ENCODE data around the gene ZNF470.

ZNF470 gene

GRCh38 chr19:56567274-56568120, at the start of gene ZNF470:
Gene ZNF470, plus strand, starts transcription at chr19:56567468. Its CDS starts 2,844 bp downstream, at chr19:56570312.
- DNase-seq (peak; percentile 84 to 88), ATAC-seq (peak; percentile 98)
- peaks cover 13% of the 10 kb centered on the region for H3K4me1 Mint-ChIP-seq
- no peaks in the 10 kb centered on the region for H3K27me3 Mint-ChIP-seq
- H3K27ac Mint-ChIP-seq = peak within 1 kb of the TSS; percentile 88 to 91
- peaks cover 38 to 69% of the 10 kb centered on the region in 2 donors for H3K9me3 Mint-ChIP-seq
- peak within 1 kb of the TSS; percentile 91 to 100 for H3K4me3 Mint-ChIP-seq

DNA sequence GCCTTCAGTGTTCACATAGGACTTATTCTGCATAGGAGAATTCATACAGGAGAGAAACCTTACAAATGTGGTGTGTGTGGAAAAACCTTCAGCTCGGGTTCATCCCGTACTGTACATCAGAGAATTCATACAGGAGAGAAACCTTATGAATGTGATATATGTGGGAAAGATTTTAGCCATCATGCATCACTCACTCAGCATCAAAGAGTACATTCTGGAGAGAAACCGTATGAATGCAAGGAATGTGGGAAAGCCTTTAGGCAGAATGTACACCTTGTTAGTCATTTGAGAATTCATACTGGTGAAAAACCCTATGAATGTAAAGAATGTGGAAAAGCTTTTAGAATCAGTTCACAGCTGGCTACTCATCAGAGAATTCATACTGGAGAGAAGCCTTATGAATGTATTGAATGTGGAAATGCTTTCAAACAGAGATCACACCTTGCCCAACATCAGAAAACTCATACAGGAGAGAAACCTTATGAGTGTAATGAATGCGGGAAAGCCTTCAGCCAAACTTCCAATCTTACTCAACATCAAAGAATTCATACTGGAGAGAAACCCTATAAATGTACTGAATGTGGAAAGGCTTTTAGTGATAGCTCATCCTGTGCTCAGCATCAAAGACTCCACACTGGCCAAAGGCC, 41.9 kb upstream of the ZNF470 start:
- peaks cover 47 to 60% of the 10 kb centered on the region in 2 donors for H3K9me3 Mint-ChIP-seq
- H3K27ac Mint-ChIP-seq = no peak overlapping the region
- ATAC-seq = no peak

DNA sequence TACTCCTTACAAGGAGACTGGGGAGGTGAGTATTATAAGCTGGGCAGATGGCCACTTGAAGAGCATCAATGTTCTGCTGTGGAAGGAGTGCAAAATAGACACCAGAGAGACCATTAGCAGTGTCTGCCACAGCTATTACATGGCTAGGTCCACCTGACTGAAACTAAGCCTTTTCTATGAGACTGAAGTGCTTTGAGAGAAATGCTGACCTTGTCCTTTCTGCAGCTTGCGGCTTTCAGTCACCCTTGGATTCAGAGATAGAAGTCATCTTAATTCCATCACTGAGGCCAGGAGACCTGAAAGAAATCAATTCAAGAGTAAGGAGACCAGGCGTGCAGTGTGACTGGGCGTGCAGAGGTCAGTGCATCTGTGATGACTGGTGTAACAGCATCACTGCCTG, 29.8 kb upstream of the ZNF470 start:
- DNase-seq = no peak
- Mint-ChIP-seq H3K27me3 (no peaks in the 10 kb centered on the region), H3K9me3 (peaks cover 50 to 73% of the 10 kb centered on the region in 2 donors), H3K27ac (peak overlapping the region in 1 of 2 donors; percentile 42), H3K4me1 (peaks cover 21% of the 10 kb centered on the region), H3K4me3 (peak overlapping the region; percentile 82 to 94)
- ATAC-seq = no peak

More for the DNA sequence above, 41.9 kb upstream of the ZNF470 start:
- no peaks in the 10 kb centered on the region for H3K4me1 Mint-ChIP-seq
- no peak overlapping the region for H3K4me3 Mint-ChIP-seq
- H3K27me3 Mint-ChIP-seq = no peaks in the 10 kb centered on the region
- DNase-seq = no peak

DNA sequence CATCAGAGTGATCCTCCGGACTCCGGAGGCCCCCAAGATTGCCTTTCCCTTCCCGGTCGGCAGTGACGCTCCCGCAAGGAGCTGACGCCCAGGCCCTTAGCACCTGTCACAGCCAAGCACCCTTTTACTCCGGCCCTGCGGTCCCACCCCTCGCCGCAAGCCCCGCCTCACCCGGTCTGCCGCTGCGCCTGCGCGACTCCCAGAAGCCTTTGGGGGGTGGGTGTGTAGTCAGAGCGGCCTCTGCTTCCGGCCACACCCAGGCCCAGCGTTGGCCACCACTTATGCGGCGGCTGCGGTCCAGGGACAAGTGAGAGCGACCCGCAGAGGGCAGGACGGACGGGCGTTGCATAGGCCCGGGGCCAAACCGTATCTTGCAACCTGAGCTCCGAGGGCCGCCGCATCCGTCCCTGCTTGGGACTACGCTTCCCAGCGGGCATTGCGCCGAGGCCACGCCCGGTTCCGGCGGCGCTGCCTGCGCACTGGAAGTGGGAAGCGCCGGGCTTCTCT, 29.0 kb upstream of the ZNF470 start:
- Mint-ChIP-seq H3K9me3 (peaks cover 46 to 70% of the 10 kb centered on the region in 2 donors), H3K27me3 (no peaks in the 10 kb centered on the region), H3K4me3 (peak overlapping the region; percentile 82 to 94), H3K4me1 (peaks cover 21% of the 10 kb centered on the region), H3K27ac (peak overlapping the region; percentile 89 to 96)
- peak; percentile 92 to 94 for DNase-seq
- ATAC-seq = peak; percentile 95

GRCh38 chr19:56538761-56539263, 28.5 kb upstream of the ZNF470 start, which contains the start of gene ZFP28:
Gene ZFP28, plus strand, starts transcription at chr19:56538948. Its CDS starts 71 bp downstream, at chr19:56539019.
- Mint-ChIP-seq H3K4me1 (peaks cover 21% of the 10 kb centered on the region), H3K9me3 (peaks cover 43 to 65% of the 10 kb centered on the region in 2 donors), H3K27ac (peak within 1 kb of the TSS; percentile 89 to 96), H3K27me3 (no peaks in the 10 kb centered on the region), H3K4me3 (peak within 1 kb of the TSS; percentile 91 to 94)
- DNase-seq (no peak), ATAC-seq (peak; percentile 80)

DNA sequence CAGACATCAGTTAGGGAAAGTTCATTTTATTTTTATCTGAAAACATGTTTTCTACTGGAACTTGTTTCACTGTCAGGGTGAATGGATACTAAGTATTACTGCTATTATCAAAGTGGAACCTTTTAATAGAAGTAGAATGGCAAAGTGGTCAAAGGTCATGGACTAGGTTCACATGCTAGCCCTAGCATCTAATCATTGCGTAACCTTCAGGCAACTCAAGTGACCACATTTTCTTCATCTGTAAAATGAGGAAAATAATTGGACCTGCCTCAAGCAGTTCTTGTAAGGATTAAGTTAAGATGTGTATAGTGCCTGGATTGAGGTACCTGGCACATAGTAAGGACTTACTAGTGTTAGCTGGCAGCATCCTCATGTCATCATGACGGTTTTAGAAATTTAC, 23.5 kb upstream of the ZNF470 start:
- ATAC-seq (no peak), DNase-seq (no peak)
- peaks cover 48 to 49% of the 10 kb centered on the region in 2 donors for H3K9me3 Mint-ChIP-seq
- H3K4me3 Mint-ChIP-seq = no peak overlapping the region
- H3K4me1 Mint-ChIP-seq = peaks cover 10% of the 10 kb centered on the region
- H3K27ac Mint-ChIP-seq = no peak overlapping the region
- H3K27me3 Mint-ChIP-seq = no peaks in the 10 kb centered on the region

- Mint-ChIP-seq H3K4me3 (no peak overlapping the region), H3K27me3 (no peaks in the 10 kb centered on the region), H3K9me3 (peaks cover 37 to 46% of the 10 kb centered on the region in 2 donors), H3K27ac (no peak overlapping the region), H3K4me1 (no peaks in the 10 kb centered on the region)
- no peak for DNase-seq
- ATAC-seq = no peak
Observed at GRCh38 chr19:56547535-56547934, 19.7 kb upstream of the ZNF470 start.

GRCh38 chr19:56554272-56554869, 12.9 kb upstream of the ZNF470 start:
- H3K9me3 Mint-ChIP-seq = peaks cover 58 to 67% of the 10 kb centered on the region in 2 donors

GRCh38 chr19:56562766-56563165, 4.5 kb upstream of the ZNF470 start:
- H3K27ac Mint-ChIP-seq = no peak overlapping the region
- ATAC-seq (no peak), DNase-seq (no peak)
- no peak overlapping the region for H3K4me3 Mint-ChIP-seq
- no peaks in the 10 kb centered on the region for H3K27me3 Mint-ChIP-seq
- H3K4me1 Mint-ChIP-seq = peaks cover 9% of the 10 kb centered on the region
- peaks cover 54 to 67% of the 10 kb centered on the region in 2 donors for H3K9me3 Mint-ChIP-seq

More at GRCh38 chr19:56554272-56554869, 12.9 kb upstream of the ZNF470 start:
- Mint-ChIP-seq H3K27me3 (no peaks in the 10 kb centered on the region), H3K4me3 (no peak overlapping the region), H3K27ac (no peak overlapping the region), H3K4me1 (no peaks in the 10 kb centered on the region)
- ATAC-seq (no peak), DNase-seq (no peak)

DNA sequence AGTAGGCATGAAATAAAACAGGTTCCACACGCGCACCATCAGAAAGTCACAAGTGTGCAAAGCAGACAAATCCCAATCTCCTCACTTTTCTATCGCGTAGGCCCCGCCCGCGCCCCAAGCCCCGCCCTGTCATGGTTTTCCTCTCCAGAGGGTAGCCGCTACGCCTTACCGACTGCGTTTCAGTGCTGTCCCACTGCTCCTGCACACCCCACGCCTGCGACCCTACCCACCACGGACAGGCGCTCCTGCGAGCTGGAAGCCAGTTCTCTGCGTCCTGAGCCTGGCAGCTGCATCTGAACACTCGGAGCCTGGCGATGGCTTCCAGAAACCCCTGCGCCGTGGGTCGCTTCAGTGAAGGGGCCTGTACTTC, 379 bp upstream of the ZNF470 start:
- peak overlapping the region; percentile 88 to 91 for H3K27ac Mint-ChIP-seq
- H3K27me3 Mint-ChIP-seq = no peaks in the 10 kb centered on the region
- ATAC-seq (peak; percentile 55), DNase-seq (no peak)
- H3K4me3 Mint-ChIP-seq = peak overlapping the region; percentile 91 to 100
- peaks cover 38 to 67% of the 10 kb centered on the region in 2 donors for H3K9me3 Mint-ChIP-seq
- H3K4me1 Mint-ChIP-seq = peaks cover 13% of the 10 kb centered on the region

GRCh38 chr19:56572589-56572988, 5.3 kb downstream of the ZNF470 start:
- ATAC-seq (no peak), DNase-seq (no peak)
- Mint-ChIP-seq H3K27me3 (no peaks in the 10 kb centered on the region), H3K9me3 (peaks cover 49 to 73% of the 10 kb centered on the region in 2 donors), H3K4me1 (peaks cover 5% of the 10 kb centered on the region), H3K27ac (no peak overlapping the region), H3K4me3 (no peak overlapping the region)

- Mint-ChIP-seq H3K27ac (no peak overlapping the region), H3K9me3 (peaks cover 58 to 74% of the 10 kb centered on the region in 2 donors), H3K27me3 (no peaks in the 10 kb centered on the region), H3K4me1 (no peaks in the 10 kb centered on the region), H3K4me3 (no peak overlapping the region)
- ATAC-seq (no peak), DNase-seq (no peak)
Observed at GRCh38 chr19:56573914-56574313, 6.6 kb downstream of the ZNF470 start.

DNA sequence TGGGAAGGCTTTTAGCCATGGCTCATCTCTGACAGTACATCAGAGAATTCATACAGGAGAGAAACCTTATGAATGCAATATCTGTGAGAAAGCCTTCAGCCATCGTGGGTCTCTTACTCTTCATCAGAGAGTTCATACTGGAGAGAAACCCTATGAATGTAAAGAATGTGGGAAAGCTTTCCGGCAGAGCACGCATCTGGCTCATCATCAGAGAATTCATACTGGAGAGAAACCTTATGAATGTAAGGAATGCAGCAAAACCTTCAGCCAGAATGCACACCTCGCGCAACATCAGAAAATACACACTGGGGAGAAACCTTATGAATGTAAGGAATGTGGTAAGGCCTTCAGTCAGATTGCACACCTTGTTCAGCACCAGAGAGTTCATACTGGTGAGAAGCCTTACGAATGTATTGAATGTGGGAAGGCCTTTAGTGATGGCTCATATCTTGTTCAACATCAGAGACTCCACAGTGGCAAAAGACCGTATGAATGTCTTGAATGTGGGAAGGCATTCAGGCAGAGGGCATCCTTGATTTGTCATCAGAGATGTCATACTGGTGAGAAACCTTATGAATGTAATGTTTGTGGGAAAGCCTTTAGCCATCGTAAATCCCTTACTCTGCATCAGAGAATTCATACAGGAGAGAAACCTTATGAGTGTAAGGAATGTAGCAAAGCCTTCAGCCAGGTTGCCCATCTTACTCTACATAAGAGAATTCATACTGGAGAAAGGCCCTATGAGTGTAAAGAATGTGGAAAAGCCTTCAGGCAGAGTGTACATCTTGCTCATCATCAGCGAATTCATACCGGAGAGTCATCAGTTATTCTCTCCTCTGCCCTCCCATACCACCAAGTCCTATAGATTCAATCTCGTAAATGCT, 10.7 kb downstream of the ZNF470 start:
- ATAC-seq (no peak), DNase-seq (no peak)
- no peak overlapping the region for H3K27ac Mint-ChIP-seq
- no peak overlapping the region for H3K4me3 Mint-ChIP-seq
- H3K4me1 Mint-ChIP-seq = no peaks in the 10 kb centered on the region
- H3K9me3 Mint-ChIP-seq = peaks cover 66 to 72% of the 10 kb centered on the region in 2 donors
- no peaks in the 10 kb centered on the region for H3K27me3 Mint-ChIP-seq

DNA sequence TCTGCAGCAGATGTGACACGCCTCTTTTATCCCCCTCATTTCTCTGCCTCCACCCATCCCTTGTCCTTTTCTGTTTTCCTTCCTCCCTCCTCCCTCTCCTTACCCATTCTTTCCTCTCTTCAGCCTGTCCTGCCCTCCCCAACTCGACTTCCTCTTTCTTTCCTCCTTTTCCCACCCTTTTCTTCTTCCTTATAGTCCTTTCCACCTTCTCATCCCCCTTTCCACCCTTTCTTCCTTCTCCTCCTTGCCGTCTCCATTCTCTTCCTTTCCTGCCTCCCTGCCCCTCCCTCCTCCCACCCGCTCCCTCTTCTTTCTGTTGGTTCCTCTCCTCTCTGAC, 27.1 kb downstream of the ZNF470 start:
- Mint-ChIP-seq H3K4me3 (peak overlapping the region; percentile 93 to 96), H3K9me3 (peaks cover 42 to 62% of the 10 kb centered on the region in 2 donors), H3K27me3 (no peaks in the 10 kb centered on the region), H3K27ac (peak overlapping the region; percentile 84 to 91), H3K4me1 (peaks cover 23% of the 10 kb centered on the region)
- DNase-seq = no peak
- ATAC-seq = no peak
